Aorta (tissue), 5 donors: ENCODE measurements around the gene RNF32. TPM values are rescaled to one million over a fixed set of nuclear protein-coding genes. Genes with fewer than 3 reads are reported as not detected.
"Not testable (repeated sequence)": the region's sequence is repeated elsewhere in the genome, so short reads cannot be mapped to it uniquely, and the experiment has no call there.

ENCODE experiments used
- ATAC-seq: fragments of 200-7000 bp; cut with Tn5 transposase; one replicate; pipeline ENCODE4 v1.9.1; 2022; ENCODE audit warnings: moderate library complexity; ENCODE audit not compliant: low FRiP score
- DNase-seq, 2 donors: peaks; one replicate each; pipeline ENCODE4 v3.0.0-alpha.2; 2020
- H3K27ac ChIP-seq, 2 donors: one replicate each; pipeline ENCODE4 v1.5.1; 2013; ENCODE audit warnings: low read length in 2 of 2, mild to moderate bottlenecking in 2 of 2, moderate library complexity in 2 of 2, control low read depth in 1 of 2, inconsistent platforms in 1 of 2, low read depth in 1 of 2
- H3K27me3 ChIP-seq, 2 donors: one replicate each; pipeline ENCODE4 v1.6.1; 2013; ENCODE audit warnings: control low read depth in 1 of 2, low read length in 1 of 2, mild to moderate bottlenecking in 1 of 2, moderate library complexity in 1 of 2; ENCODE audit not compliant: insufficient read depth in 2 of 2, control insufficient read depth in 1 of 2
- H3K36me3 ChIP-seq, 2 donors: one replicate each; pipeline ENCODE4 v1.6.1; 2013; ENCODE audit warnings: control low read depth in 1 of 2, low read length in 1 of 2, mild to moderate bottlenecking in 1 of 2; ENCODE audit not compliant: insufficient read depth in 2 of 2, control insufficient read depth in 1 of 2
- H3K4me1 ChIP-seq, 2 donors: one replicate each; pipeline ENCODE4 v1.6.1; 2013; ENCODE audit warnings: low read length in 2 of 2, control low read depth in 1 of 2, mild to moderate bottlenecking in 1 of 2, moderate library complexity in 1 of 2; ENCODE audit not compliant: insufficient read depth in 2 of 2, control insufficient read depth in 1 of 2
- H3K4me3 ChIP-seq, 2 donors: one replicate each; pipeline ENCODE4 v1.5.1; 2013; ENCODE audit warnings: low read length in 2 of 2, control low read depth in 1 of 2, mild to moderate bottlenecking in 1 of 2
- H3K9me3 ChIP-seq: one replicate; pipeline ENCODE4 v1.6.1; 2013; ENCODE audit warnings: mild to moderate bottlenecking, low read length; ENCODE audit not compliant: control insufficient read depth
- WGBS, 2 donors: extraction: QIAGEN DNeasy Blood & Tissue Kit; methylation state at CpG; one replicate each; pipeline ENCODE4 v1.1.7; 2013; 5-methylcytosine and 5-hydroxymethylcytosine counted together
- intact Hi-C, 2 donors: fragments of 100-400 bp; cut with DNase I; formaldehyde crosslinking; loops; one replicate each; pipeline versions ENCODE4 v1.14.2 to v1.15.0; 2022
- polyA plus RNA-seq, 2 donors: library from polyadenylated mRNA; stranded (reverse); fragments of 200-250 nt; gene quantifications; one replicate each; pipeline ENCODE4 v1.2.3, GENCODE V29; 2013
- total RNA-seq, 2 donors: library from RNA; stranded (reverse); fragmentation: NEBNext Ultra II Directional; extraction: Animal tissue kit (Norgen Biotek cat#: 25700); gene quantifications; one replicate each; pipeline ENCODE4 v1.2.1, GENCODE V29; 2021
- donor health status: healthy with polysubstance abuse.
- donor health status: Bipolar disorder and iron deficiency.
- donor health status: DM: no; HTN: no; CAD: no.
- donor health status: DM: no; HTN: no; CAD: no.
- donor health status: DM: yes; HTN: yes; CAD: no.

The RNF32 gene
- total and polyA plus RNA-seq, 4 donors = 0.20 to 0.72 TPM; not detected in 2

- Histone ChIP-seq H3K27ac (no peak overlapping the region), H3K4me3 (no peak overlapping the region), H3K27me3 (no peaks in the 10 kb centered on the region), H3K4me1 (no peaks in the 10 kb centered on the region), H3K9me3 (peaks cover 2% of the 10 kb centered on the region), H3K36me3 (no peaks in the 10 kb centered on the region)
- ATAC-seq = no peak
- intact Hi-C loops = no loop called here
- WGBS, 2 donors = 75 to 76% methylated on average over 1 of the region's 1 CpG
- DNase-seq = no peak
These were observed 52.3 kb downstream of the RNF32 start for GRCh38 chr7:156692849-156693248.

- Histone ChIP-seq H3K27me3 (no peaks in the 10 kb centered on the region), H3K36me3 (no peaks in the 10 kb centered on the region), H3K4me3 (no peak overlapping the region), H3K27ac (no peak overlapping the region), H3K4me1 (no peaks in the 10 kb centered on the region), H3K9me3 (peaks cover 4% of the 10 kb centered on the region)
- no peak for ATAC-seq
- intact Hi-C loops = no loop called here
- DNase-seq = no peak
- 97% methylated on average over 3 of the region's 3 CpGs for WGBS, 2 donors
These were observed 53.1 kb downstream of the RNF32 start for GRCh38 chr7:156693627-156694026.

GRCh38 chr7:156697283-156697682 is 56.7 kb downstream of the RNF32 start:
- intact Hi-C loops, DNase-seq, H3K27ac ChIP-seq, ATAC-seq, H3K27me3 ChIP-seq, H3K36me3 ChIP-seq, H3K9me3 ChIP-seq, H3K4me1 ChIP-seq, H3K4me3 ChIP-seq: not testable (repeated sequence)
- 98% methylated on average over 9 of the region's 9 CpGs for WGBS, 2 donors

- H3K4me3 ChIP-seq, H3K36me3 ChIP-seq, ATAC-seq, DNase-seq, H3K27me3 ChIP-seq, H3K9me3 ChIP-seq, intact Hi-C loops, H3K4me1 ChIP-seq, H3K27ac ChIP-seq: not testable (repeated sequence)
- WGBS, 2 donors = 98 to 99% methylated on average over 4 of the region's 4 CpGs
These were observed 57.9 kb downstream of the RNF32 start for GRCh38 chr7:156698512-156698911.

GRCh38 chr7:156701787-156702186 is 61.2 kb downstream of the RNF32 start:
- H3K27me3 ChIP-seq = not testable (repeated sequence)
- 97 to 100% methylated on average over 1 of the region's 1 CpG for WGBS, 2 donors

GRCh38 chr7:156702399-156702798 is 61.8 kb downstream of the RNF32 start:
- no peaks in the 10 kb centered on the region for H3K36me3 ChIP-seq
- no peak overlapping the region for H3K27ac ChIP-seq
- intact Hi-C loops = no loop called here
- peaks cover 2% of the 10 kb centered on the region for H3K9me3 ChIP-seq
- no peak overlapping the region for H3K4me3 ChIP-seq
- H3K4me1 ChIP-seq = no peaks in the 10 kb centered on the region
- no peak for ATAC-seq
- H3K27me3 ChIP-seq = no peaks in the 10 kb centered on the region
- no peak for DNase-seq

More at GRCh38 chr7:156701787-156702186, 61.2 kb downstream of the RNF32 start:
- ATAC-seq, H3K4me3 ChIP-seq, DNase-seq, H3K9me3 ChIP-seq, H3K4me1 ChIP-seq, H3K27ac ChIP-seq, intact Hi-C loops, H3K36me3 ChIP-seq: not testable (repeated sequence)

GRCh38 chr7:156703209-156703608 is 62.6 kb downstream of the RNF32 start:
- no peak for ATAC-seq
- no peak overlapping the region for H3K27ac ChIP-seq
- 71 to 75% methylated on average over 4 of the region's 4 CpGs for WGBS, 2 donors

GRCh38 chr7:156703773-156704482 is 63.4 kb downstream of the RNF32 start:
- intact Hi-C loops = no loop called here
- H3K36me3 ChIP-seq = no peaks in the 10 kb centered on the region
- H3K9me3 ChIP-seq = peaks cover 3% of the 10 kb centered on the region
- H3K4me1 ChIP-seq = no peaks in the 10 kb centered on the region
- H3K27ac ChIP-seq = no peak overlapping the region
- no peak for DNase-seq
- no peak for ATAC-seq
- no peak overlapping the region for H3K4me3 ChIP-seq
- 79 to 87% methylated on average over 5 of the region's 5 CpGs for WGBS, 2 donors
- no peaks in the 10 kb centered on the region for H3K27me3 ChIP-seq

More at GRCh38 chr7:156703209-156703608, 62.6 kb downstream of the RNF32 start:
- H3K36me3 ChIP-seq = no peaks in the 10 kb centered on the region
- intact Hi-C loops = no loop called here
- DNase-seq = no peak
- no peaks in the 10 kb centered on the region for H3K4me1 ChIP-seq
- no peak overlapping the region for H3K4me3 ChIP-seq
- H3K9me3 ChIP-seq = no peaks in the 10 kb centered on the region
- H3K27me3 ChIP-seq = no peaks in the 10 kb centered on the region

GRCh38 chr7:156722043-156722826 is 81.7 kb downstream of the RNF32 start:
- H3K27ac ChIP-seq = no peak overlapping the region
- H3K36me3 ChIP-seq = no peaks in the 10 kb centered on the region
- no peaks in the 10 kb centered on the region for H3K27me3 ChIP-seq
- intact Hi-C loops = no loop called here
- no peak for ATAC-seq
- WGBS, 2 donors = 88 to 90% methylated on average over 4 of the region's 4 CpGs
- DNase-seq = no peak
- no peaks in the 10 kb centered on the region for H3K4me1 ChIP-seq
- H3K4me3 ChIP-seq = no peak overlapping the region
- no peaks in the 10 kb centered on the region for H3K9me3 ChIP-seq
